RWPE1 (cell line): Measurements from ENCODE around the gene HRH2.

Experiments
- CTCF ChIA-PET: fragments of 350-600 bp; sonication (Branson Sonifier 250); formaldehyde crosslinking; extraction: SDS; loops from one replicate; lab custom pipeline; 2021; lab: Yijun Ruan, JAX
- POLR2A ChIA-PET: fragments of 400-600 bp; formaldehyde crosslinking; extraction: SDS; loops from one replicate; lab custom pipeline; 2020; ENCODE audit warnings: antibody characterized with exemption; ENCODE audit not compliant: low non-redundant PET; lab: Yijun Ruan, JAX
- DNase-seq: peaks from one replicate; pipeline ENCODE4 v3.0.0; 2012; ENCODE audit warnings: low spot score
- H3K27ac ChIP-seq: fragments of 450-650 bp; 2 replicates; pipeline ENCODE4 v1.5.1; 2017
- CTCF ChIP-seq: fragments of 450-650 bp; conservative IDR thresholded peaks from 2 replicates; pipeline ENCODE4 v1.5.1; 2017; ENCODE audit warnings: low read depth, mild to moderate bottlenecking

HRH2 gene

GRCh38 chr5:175724314-175725275 is 66.7 kb downstream of the HRH2 start:
- H3K27ac ChIP-seq: no peak overlapping the region
- no peak for TF ChIP-seq CTCF
- no peak for DNase-seq
- CTCF ChIA-PET: interaction anchor here (0.7 to 1.0 kb wide), 4 partner anchors 9 to 191 kb away, joined by 3 to 7 read pairs (median 4); partner anchors contain the start of gene CPLX2
- POLR2A ChIA-PET: no interaction called here

GRCh38 chr5:175728316-175728715 is 70.4 kb downstream of the HRH2 start:
- no peak for TF ChIP-seq CTCF
- ChIA-PET CTCF (interaction anchor here (1.3 to 3.1 kb wide), 3 partner anchors 10 to 634 kb away, joined by 3 to 21 read pairs (median 8); partner anchors contain the start of gene KIAA1191), POLR2A (no interaction called here)
- DNase-seq: no peak
- H3K27ac ChIP-seq: no peak overlapping the region

- POLR2A ChIA-PET: no interaction called here
- CTCF ChIA-PET: interaction anchor here (0.6 to 1.8 kb wide), 27 partner anchors 9 to 1210 kb away, joined by 3 to 15 read pairs (median 4); partner anchors contain the start of gene KIAA1191
- H3K27ac ChIP-seq: no peak overlapping the region
- no peak for DNase-seq
- TF ChIP-seq CTCF: no peak
Observed at GRCh38 chr5:175728885-175729828, 71.3 kb downstream of the HRH2 start.

- POLR2A ChIA-PET: no interaction called here
- DNase-seq: peak; percentile 98
- no peak overlapping the region for H3K27ac ChIP-seq
- peak; percentile 95 for TF ChIP-seq CTCF
- CTCF ChIA-PET: interaction anchor here (0.6 to 1.8 kb wide), 35 partner anchors 8 to 1033 kb away, joined by 3 to 15 read pairs (median 4); partner anchors contain the start of gene KIAA1191
Observed at GRCh38 chr5:175729829-175730277, 72.0 kb downstream of the HRH2 start.

GRCh38 chr5:175731172-175731571 is 73.3 kb downstream of the HRH2 start:
- H3K27ac ChIP-seq: no peak overlapping the region
- no peak for TF ChIP-seq CTCF
- ChIA-PET POLR2A (no interaction called here), CTCF (interaction anchor here (0.7 to 1.2 kb wide), 3 partner anchors 19 to 603 kb away, joined by 3 to 5 read pairs (median 3); no protein-coding TSS in a partner anchor)
- DNase-seq: no peak
